Fibroblast of gingiva (primary cell): ENCODE results near the gene CTSE.

Source experiments
- DNase-seq: peaks from one replicate; pipeline ENCODE4 v3.0.0-alpha.2; 2011; ENCODE audit warnings: low read depth

CTSE gene

DNA sequence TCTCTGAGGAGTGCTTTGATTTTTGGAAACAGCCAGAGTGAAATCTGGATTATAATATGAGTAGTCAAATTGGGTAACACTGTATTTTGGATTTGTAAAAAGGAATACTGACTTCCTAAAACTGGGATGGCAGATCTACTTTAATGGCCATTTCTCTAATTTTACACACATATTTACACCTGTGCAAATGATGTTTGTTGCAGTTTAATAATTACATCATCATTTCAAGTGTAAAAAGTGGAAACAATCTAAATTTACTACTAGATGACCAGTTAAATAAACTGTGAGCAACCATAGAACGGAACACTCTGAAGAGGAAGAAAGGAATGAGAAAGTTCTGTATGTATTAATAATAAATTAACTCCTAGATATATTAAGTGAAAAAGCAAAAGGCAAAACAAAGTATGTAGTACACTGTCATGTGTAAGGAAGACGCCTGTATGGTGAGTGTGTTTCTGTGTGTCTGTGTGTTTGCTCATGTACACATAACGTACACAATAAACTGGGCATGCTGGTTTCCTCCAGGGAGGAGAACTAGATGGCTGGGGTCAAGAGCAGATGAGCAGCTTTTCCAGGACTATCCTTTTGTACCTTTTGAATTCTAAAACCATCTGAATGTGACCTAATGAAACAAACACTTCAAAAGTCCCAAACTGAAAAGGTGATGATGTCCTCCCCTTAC is 26.4 kb upstream of the CTSE start:
- DNase-seq: no peak

DNA sequence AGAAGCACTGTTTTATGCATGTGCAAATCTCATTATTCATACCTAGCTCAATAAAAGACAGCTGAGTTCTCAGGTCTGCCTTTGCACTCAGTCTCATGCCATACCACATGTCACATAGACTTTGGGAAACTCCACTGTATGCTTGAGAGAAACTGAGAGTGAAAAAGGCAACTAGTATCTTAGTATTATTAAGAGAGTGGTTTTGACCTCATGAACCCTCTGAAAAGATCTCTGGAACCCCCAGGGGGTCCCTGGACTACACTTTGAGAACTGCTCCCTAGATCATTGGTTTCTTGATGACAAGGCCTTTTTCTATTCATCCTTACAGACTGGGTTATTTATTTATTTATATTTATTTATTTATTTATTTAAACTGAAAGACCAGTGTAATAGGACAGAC is 25.6 kb upstream of the CTSE start:
- no peak for DNase-seq

DNA sequence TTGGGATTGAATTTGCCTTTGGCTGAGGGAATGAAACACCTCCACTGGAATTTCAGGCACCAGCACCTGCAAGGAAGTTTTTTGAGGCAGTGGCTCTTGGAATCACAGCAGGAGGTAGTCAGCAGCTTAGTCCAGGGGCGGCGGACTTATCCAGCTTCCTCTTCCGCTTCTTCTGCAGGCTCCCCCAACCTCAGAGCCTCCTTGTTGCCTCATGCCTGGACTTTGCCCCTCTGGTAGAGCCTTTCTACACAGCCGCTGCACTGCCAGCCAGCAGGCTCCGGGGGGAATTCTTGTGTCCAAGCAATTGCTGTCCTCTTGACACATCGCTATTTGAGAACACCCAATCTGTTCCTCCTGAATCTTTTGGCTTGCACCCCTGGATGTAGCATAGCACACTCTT is 24.9 kb upstream of the CTSE start:
- no peak for DNase-seq

DNA sequence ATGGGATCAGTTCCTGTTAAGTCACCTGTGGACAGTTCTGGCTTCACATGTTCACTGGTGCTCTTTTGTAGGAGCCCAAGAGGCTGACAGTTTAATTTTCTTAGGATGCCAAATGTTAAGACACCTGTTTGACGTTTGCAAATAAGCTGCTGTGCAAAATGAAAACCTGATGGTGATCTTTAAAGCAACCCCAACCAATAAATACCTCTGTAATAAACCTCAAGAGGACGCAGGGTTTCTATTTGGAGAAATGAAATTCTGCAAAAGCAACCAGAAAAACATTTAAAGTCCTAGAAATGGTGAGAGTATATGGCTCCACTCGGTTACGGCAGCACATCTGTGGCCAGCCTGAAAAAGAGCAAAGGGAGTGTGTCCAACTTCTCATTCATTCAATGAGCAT is 23.6 kb upstream of the CTSE start:
- DNase-seq: no peak

DNA sequence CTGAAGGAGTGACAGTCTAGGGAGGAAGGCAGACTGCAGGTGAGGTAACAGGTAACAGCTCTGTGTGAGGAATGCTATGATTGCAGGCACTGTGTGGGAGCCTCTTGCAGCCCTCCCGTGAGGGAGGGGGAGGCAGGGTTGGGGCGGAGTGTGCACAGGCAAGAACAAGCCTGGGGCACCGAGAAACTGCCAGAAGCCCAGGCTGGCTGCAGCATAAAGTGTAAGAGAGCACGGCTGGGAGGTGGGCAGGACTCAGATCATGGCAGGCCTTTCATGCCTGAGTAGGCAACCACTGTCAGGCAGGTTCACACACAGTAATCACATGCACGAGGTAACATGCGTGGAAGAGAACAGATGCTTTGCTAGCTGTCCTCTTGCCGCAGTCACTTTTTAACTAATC is 17.9 kb upstream of the CTSE start:
- DNase-seq: no peak

DNA sequence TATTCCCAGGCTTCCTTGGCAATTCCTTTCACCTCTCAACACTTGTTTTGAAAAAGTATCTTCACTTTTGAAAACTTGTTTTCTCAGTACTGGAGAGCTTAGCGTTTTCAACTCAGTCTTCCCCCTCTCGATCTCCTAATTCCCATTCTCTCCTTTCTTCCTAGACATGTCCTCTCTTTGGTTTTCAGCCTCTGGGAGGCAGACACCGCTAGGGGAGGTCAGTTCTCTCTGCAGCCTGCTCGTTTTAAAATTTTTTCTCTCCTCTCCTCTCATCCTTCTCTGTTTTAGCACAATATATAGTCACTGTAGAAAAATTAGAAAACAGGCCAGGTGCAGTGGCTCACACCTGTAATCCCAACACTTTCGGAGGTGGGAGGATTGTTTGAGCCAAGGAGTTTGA is 16.6 kb upstream of the CTSE start:
- no peak for DNase-seq

DNA sequence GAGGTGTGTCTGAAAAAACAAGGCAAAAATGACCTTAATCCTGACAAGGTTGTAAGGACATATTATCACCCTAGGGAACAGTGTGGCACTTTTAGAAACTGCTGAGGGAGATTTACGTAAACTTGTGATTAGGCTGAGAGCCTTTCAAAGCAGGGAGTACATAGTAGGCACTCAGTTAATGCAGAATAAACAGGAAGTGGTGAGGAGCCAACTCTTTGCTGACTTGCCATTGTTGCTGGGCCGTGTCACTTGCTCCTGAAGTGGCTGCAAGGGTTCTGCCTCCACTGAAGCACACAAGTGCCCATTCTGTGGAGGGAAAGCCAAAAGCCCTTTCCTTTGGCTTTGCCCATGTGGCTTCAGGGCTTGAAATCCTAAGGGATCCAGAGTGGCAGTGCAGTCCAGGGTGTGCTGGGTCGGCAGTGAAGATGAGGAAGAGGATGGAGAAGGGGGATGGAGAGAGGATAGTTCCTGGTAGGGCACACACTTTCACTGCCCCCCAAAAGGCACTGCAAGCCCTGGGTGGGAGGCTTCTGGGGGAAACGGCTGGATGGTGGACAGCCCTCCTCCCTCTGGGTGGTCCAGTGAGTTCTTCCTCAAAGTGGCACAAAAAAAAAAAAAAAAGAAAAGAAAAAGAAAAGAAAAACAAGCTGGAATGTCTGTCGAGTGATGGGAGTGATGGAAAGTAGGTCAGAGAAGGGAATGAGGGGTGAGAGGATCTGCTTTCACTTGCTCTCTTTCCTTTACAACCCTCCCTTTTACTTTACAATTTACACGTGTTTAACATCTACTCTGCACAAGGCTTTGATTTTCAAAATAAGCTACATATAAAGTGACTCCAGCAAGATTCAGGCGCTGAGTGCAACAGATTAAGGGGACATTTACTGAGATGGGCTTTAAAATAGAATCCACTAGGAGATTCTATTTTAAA is 15.6 kb upstream of the CTSE start:
- DNase-seq: no peak

DNA sequence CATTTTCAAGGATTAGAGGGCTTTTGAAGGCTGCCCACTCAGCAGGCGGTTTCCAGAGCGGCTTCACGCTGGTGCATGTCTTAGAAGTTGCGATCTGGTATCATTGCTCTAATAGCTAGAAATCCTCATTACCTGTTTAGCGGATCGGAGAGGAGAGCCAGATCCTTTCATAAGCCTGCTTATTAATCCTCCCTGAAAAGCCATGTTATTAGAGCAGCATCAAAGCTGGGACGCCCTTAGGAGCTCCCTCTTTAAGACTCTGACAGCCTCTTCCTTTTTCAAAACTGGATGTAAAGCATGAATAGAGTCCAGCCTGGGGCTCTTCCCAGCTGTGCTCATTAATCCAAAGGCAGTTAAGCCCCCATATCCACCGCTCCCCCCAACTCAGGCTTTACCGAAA is 13.9 kb upstream of the CTSE start:
- no peak for DNase-seq

DNA sequence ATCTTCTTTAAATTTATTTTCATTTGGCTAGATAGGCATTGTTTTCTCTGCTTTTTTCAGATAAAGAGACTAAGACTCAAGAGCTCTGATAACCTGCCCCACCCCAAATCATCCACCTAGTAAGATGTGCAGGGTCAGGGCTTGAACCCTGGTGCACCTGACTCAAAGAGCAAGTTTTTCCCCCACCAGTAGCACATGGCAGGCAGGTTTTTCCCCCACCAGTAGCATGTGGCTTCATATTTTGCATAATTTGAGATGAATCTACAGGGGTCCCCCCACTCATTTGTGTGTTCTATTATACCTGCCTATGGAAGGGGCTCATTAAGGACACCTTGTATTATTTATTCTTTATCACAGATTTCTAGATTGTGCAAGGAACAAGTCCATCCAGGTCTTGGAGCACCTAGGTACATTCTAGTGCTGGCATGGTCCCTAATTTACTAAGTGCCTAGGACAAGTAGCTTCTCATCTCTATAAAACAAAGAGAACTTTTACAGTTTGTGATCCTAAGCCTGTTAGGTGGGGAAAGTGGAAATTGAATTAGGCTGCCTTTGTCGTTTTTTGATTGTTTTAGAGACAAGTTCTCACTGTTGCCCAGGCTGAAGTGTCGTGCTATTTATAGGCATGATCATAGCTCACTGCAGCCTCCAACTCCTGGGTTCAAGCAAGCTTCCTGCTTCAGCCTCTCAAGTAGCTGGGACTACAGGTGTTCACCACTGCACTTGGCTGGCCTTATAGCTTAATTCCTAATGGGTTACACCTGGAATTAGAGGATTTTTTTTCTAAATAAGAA is 13.2 kb upstream of the CTSE start:
- DNase-seq: no peak

DNA sequence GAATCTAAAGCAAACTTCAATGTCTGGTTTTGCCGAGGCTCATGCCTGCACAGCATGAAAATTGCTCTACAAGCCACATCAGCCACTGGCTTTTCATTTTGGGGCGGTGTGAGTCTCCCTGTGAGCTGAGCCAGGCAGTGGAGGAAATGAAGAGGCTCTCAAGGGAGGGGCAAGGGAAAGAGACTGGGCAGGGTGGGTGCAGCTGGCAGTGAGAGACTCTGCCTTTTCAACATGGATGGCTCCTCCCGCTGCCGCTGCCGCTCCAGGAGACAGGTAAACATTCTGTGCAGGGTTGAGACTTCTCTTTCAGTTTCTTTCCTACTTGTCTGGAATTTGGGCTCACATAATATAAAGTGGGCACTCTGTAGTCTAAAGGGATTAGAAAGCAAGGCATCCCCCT is 11.3 kb upstream of the CTSE start:
- DNase-seq: no peak

DNA sequence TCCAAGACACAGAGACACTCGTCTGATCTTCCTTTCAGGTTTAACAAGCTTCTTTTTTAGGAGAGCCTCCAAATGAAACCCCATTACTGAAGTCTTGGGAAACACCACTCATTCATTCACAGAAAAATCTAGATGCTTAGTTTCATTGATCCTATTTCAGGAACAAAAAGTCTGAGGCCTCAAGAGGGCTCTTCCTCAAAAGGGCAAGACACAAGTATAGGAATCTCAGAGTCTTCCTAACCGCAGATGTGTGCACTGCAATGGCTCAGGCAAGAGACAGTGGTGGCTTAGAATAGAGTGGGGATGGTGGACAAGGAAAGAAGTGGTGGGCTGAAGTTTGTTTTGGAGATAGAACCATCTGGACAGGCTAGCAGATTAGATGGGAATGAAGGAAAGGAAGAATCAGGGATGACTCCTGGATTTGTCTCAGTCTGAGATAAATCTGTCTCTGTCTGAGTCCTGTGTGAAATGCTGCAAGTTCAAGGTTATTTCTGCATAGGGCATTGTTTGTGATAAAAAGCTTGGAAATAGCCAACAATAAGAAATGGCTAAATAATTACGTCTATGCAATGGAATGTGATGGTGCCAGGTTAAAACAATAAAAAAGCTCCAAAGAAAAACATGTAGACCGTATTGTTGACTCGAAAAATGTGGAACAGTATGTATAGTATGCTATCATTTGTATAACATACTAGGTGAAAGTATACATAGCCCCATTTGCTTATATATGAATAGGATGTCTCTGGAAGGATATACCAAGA is 8.9 kb upstream of the CTSE start:
- DNase-seq: no peak

DNA sequence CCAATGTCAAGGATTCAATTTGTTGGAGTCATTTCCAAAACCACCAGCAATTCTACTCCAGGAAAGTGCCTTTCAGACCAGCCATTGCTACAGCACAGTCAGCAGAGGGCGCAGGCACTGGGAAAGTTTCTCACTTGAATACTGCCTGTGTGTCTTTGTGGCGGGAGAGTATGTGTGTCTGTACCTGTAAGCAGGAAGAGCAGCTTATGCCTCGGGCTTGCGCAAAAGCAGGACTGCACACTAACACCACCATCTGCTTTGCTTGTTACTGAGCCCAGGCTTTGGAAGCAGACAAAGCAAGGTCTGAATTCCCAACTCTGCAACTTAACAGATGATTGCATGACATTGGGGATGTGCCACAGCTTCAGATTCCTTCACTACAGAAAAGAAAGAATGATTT is 7.0 kb upstream of the CTSE start:
- DNase-seq: peak; percentile 55

DNA sequence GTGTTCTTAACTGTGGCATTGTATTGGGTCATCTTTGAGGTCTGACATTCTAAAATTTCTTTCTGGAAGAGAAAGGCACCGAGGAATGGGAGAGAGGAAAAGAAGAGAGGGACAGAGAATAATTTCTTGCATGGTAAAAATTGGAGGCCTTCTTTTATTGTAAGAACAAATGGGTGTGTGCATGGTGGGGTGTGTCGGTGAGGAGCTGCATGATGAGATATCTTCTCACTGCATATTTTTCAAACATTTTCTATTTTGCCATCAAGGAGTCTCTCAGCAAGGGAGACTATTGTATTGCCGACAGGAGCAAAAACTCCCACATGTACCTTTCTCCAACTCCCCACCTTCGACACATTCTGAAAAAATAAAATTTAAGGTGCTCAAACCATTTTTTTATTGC is 6.5 kb upstream of the CTSE start:
- no peak for DNase-seq

DNA sequence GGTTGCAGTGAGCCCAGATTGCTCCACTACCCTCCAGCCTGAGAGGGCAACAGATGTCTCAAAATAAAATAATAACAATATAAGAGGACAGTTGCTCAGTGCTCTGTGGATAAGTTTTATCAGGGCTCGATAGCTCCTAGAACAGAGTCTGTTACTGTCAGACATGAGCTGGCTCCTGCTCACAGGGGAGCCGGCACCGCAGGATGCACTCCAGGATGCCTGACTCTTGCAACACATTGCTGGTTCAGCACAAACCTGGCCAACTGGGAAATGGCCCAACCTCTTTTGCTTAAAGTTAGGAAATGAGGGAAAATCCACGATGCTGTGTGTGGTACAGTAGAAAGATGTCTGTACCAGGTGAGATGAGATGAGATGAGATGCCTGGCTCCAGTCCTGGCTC is 5.8 kb upstream of the CTSE start:
- peak; percentile 48 for DNase-seq

DNA sequence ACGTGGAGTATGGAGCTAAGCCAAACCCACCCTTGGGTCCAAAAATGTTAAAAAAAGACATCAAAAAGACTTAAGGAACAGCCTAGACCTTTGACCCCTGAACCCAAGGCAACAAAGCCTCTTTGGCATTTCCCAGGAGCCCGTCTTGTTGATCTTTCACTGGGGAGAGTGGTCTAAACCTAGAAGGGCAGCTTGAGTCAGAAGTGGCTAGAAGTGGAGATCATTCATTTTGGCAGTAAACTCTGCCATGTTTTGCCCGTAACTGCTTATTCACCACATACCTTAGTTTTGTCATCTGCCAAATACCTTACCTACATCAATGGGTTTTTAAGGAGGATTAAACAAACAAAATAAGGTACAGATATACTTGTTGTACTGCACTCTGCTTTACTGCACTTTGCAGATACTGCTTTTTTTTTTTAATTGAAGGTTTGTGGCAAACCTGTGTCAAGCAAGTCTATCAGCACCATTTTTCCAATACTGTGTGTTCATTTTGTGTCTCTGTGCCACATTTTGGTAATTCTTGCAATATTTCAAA is 1.7 kb upstream of the CTSE start:
- DNase-seq: no peak

DNA sequence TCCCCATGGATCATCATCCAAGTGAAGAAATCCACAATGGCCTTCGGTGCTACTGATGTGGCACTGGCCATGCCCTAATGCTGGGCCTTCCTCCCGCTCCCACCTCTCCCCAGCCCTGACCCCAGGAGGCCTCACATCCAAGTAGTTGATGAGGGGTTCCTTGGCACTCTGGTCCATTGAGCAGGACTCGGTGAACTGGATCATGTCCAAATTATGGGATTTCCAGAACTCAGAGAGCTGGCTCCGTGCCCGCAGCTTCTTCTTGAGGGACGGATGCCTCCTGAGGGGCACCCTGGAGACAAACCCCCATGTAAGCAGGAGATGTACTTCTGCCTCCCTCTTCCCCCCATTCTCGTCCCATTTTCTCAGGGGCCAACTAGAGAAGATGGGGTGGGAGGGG is 929 bp downstream of the CTSE start:
- no peak for DNase-seq

DNA sequence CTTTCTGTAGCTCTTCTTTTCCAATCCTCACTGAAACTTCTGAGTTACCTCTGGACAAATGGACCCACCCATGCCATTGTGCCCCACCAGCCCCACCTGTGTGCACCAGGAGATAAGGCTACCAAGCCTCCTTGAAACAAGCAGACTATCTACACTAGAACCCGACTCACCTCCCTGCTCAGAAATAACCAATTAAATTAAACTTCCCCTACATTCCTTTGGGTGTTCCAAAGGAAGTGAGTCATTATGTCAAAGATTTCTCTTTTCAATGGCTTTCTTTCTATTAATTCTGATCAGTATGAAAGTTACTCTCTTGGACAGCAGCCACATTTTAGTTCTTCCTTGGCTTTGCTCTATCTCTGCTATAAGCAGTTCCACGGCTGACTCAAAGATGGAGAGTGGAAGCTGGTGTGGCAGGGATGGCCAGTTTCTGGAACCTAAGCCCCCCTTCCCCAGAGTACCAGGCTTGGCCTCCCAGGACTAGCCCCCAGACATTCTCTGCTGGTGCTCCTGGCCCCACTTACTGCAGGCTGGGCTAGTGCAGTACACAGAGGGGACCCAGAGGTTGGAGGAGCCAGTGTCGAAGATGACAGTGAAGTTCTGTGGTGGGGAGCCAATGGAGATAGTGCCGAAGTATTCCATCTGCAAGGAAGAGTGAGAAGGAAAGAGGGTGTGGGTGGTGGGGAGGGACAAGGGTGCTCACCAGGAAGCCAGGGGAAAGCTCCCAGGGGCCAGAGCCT is 1.9 kb downstream of the CTSE start:
- DNase-seq: no peak

DNA sequence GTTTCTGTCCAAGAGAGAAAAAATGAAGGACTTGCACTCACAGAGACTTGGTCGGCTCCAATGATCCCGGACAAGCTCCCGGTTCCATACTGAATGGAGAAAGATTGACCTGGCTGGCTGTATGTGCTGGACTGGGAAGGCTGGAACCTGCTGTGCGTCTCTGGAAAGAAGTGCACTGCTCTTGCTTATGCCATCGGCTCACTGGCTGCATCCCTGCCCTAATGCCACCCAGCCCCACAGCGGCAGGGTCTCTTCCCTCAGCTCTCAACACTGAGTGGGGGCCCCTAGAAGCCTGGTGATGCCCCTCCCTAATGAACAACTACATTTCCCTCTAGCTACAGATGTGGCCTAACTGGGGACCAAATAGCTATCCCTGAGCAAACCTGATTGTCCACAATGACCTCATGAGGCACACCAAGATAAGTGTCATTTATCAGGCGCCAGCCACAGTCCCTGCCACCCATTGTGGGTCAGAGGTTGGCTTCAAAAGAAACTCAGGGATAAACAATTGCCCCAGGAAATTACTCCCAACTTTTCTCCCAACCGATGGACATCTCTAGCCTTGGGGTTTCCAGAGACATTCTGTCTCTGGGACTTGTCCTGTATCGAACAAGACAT is 2.6 kb downstream of the CTSE start:
- DNase-seq: no peak

DNA sequence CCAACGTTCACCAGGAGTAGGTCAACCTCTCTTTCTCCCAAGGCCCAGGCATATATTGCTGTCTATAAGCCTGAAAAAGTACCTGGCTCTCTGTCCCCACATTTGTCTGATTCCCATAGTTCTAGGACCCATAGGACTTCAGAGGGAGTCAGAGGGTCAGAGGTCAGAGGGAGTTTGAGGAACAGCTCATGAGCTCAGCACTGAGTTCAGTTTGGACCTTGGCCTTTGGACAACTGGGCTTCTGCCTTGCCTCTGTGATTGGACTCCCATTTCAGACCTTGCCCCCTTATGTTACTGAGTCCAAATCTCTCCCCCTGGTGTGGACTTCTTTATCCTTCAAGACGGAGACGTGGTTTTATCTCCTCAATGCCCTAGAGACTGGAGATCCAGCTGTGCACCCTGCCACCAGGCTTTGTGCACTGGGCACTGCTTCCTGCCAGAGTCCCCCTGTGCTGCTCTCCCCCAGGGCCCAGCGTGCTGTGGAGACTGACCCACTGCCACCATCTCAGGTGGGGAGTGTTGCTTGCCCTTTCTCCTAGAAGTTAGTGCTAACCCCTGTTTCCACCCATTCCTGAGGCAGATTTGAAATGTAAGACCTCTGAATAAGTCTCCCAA is 3.2 kb downstream of the CTSE start:
- DNase-seq: no peak

DNA sequence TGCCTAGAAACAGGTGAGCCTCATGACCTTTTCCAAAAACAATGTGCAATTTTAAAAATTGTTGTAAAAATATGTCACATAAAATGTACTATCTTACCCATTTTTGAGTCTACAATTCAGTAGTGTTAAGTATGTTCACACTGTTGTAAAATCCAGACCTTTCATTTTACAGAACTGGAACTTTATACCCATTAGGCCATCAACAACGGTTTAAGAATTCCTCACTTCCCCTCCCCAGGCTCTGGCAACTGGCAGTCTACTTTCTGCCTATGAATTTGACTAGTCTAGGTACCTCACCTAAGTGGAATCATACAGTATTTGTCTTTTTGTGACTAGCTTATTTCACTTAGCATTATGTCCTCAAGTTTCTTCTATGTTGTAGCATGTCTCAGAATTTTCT is 8.6 kb downstream of the CTSE start:
- no peak for DNase-seq
